A549 (cell line): ENCODE results near the gene BTBD8.

Experiments
- BHLHE40 ChIP-seq: IDR thresholded peaks from 2 replicates; pipeline ENCODE4 v1.6.1; 2012; ENCODE audit warnings: low read depth, low read length, inconsistent platforms
- CHD2 ChIP-seq: fragments of 150-350 bp; IDR thresholded peaks from 2 replicates; pipeline ENCODE4 v1.6.1; 2014; ENCODE audit warnings: low read length; ENCODE audit not compliant: partially characterized antibody
- CTCF ChIP-seq: fragments of >200 bp; sonication (Bioruptor Twin); formaldehyde crosslinking; IDR thresholded peaks from 3 replicates; pipeline ENCODE4 v1.5.1; 2016
- JUN ChIP-seq, 2 experiments: fragments of >200 bp; sonication (Bioruptor Twin); formaldehyde crosslinking; IDR thresholded peaks; 2 replicates in 1 of 2; 3 replicates in 1 of 2; pipeline ENCODE4 v1.6.1; 2016 to 2017
- MAZ ChIP-seq: fragments of 150-350 bp; IDR thresholded peaks from 2 replicates; pipeline ENCODE4 v1.6.1; 2014; ENCODE audit warnings: antibody characterized with exemption, low read depth, low read length, borderline replicate concordance

GRCh38 chr1:92037400-92037799 is 42.7 kb upstream of the BTBD8 start:
- TF ChIP-seq CTCF (no peak), JUN (IDR thresholded peaks at IDR 0.05) (no peak), BHLHE40 (no peak), CHD2 (no peak), MAZ (no peak)
